Tibial artery (tissue), 4 donors: ENCODE results near the gene NDUFA13.

ENCODE experiments used
- DNase-seq, 2 donors: peaks; one replicate each; pipeline ENCODE4 v3.0.0-alpha.2; 2019
- H3K27ac ChIP-seq, 2 donors: fragments of 200-600 bp; sonication (generic) in 1 of 2; 1 replicate in 1 of 2; 2 replicates in 1 of 2; pipeline ENCODE4 v1.5.1; 2018 to 2019; ENCODE audit warnings: mild to moderate bottlenecking in 1 of 2
- H3K27me3 ChIP-seq, 2 donors: fragments of 200-600 bp; sonication (generic) in 1 of 2; one replicate each; pipeline versions ENCODE4 v1.5.1 to v1.6.0; 2016 to 2019
- H3K36me3 ChIP-seq, 3 donors: fragments of 200-600 bp; sonication (generic) in 2 of 3; one replicate each; pipeline ENCODE4 v1.5.1; 2016 to 2019; ENCODE audit warnings: mild to moderate bottlenecking in 2 of 3
- H3K4me1 ChIP-seq, 4 donors: fragments of 200-600 bp; sonication (generic) in 2 of 4; 1 replicate in 3 of 4; 2 replicates in 1 of 4; pipeline ENCODE4 v1.5.1; 2016 to 2019
- H3K4me3 ChIP-seq, 2 donors: fragments of 200-600 bp; sonication (generic) in 1 of 2; 1 replicate in 1 of 2; 2 replicates in 1 of 2; pipeline ENCODE4 v1.5.1; 2018 to 2019; ENCODE audit warnings: mild to moderate bottlenecking in 2 of 2
- H3K9me3 ChIP-seq, 3 donors: fragments of 200-600 bp; sonication (generic) in 1 of 3; one replicate each; pipeline ENCODE4 v1.5.1; 2016 to 2019
- CTCF ChIP-seq, 2 experiments: fragments of 200-600 bp in 1 of 2; fragments of 450-650 bp in 1 of 2; IDR thresholded peaks; one replicate each; pipeline ENCODE4 v1.5.1; 2017 to 2019; ENCODE audit warnings: antibody characterized with exemption in 2 of 2, mild to moderate bottlenecking in 1 of 2, moderate library complexity in 1 of 2
- intact Hi-C: fragments of 100-400 bp; cut with DNase I; formaldehyde crosslinking; loops from one replicate; pipeline ENCODE4 v1.15.0; 2023; ENCODE audit warnings: low total_unique reads

Gene NDUFA13

GRCh38 chr19:19495614-19496603, 20.1 kb upstream of the NDUFA13 start:
- no peak for TF ChIP-seq CTCF (IDR thresholded peaks at IDR 0.05)
- intact Hi-C loops: no loop called here

GRCh38 chr19:19498255-19498991, 17.6 kb upstream of the NDUFA13 start:
- no peak overlapping the region for H3K27ac ChIP-seq
- peaks cover 69 to 96% (median 91%) of the 10 kb centered on the region in 3 donors for H3K36me3 ChIP-seq
- intact Hi-C loops: no loop called here

More at GRCh38 chr19:19495614-19496603, 20.1 kb upstream of the NDUFA13 start:
- H3K27ac ChIP-seq: no peak overlapping the region
- H3K4me1 ChIP-seq: no peaks in the 10 kb centered on the region
- H3K9me3 ChIP-seq: no peaks in the 10 kb centered on the region
- no peak overlapping the region for H3K4me3 ChIP-seq
- DNase-seq: no peak
- H3K27me3 ChIP-seq: no peaks in the 10 kb centered on the region
- H3K36me3 ChIP-seq: peaks cover 57 to 92% (median 78%) of the 10 kb centered on the region in 3 donors

GRCh38 chr19:19499272-19499995, 16.6 kb upstream of the NDUFA13 start:
- intact Hi-C loops: no loop called here
- no peak for DNase-seq
- no peak for TF ChIP-seq CTCF (IDR thresholded peaks at IDR 0.05)
- Histone ChIP-seq H3K27me3 (no peaks in the 10 kb centered on the region), H3K27ac (no peak overlapping the region), H3K36me3 (peaks cover 63 to 96% (median 82%) of the 10 kb centered on the region in 3 donors), H3K4me1 (no peaks in the 10 kb centered on the region), H3K9me3 (no peaks in the 10 kb centered on the region), H3K4me3 (no peak overlapping the region)

More at GRCh38 chr19:19498255-19498991, 17.6 kb upstream of the NDUFA13 start:
- Histone ChIP-seq H3K4me1 (no peaks in the 10 kb centered on the region), H3K27me3 (no peaks in the 10 kb centered on the region), H3K4me3 (no peak overlapping the region), H3K9me3 (no peaks in the 10 kb centered on the region)
- no peak for DNase-seq
- TF ChIP-seq CTCF (IDR thresholded peaks at IDR 0.05): no peak

GRCh38 chr19:19500975-19501644, 14.9 kb upstream of the NDUFA13 start:
- Histone ChIP-seq H3K27me3 (no peaks in the 10 kb centered on the region), H3K27ac (no peak overlapping the region), H3K4me3 (no peak overlapping the region), H3K36me3 (peaks cover 67 to 100% (median 85%) of the 10 kb centered on the region in 3 donors), H3K4me1 (no peaks in the 10 kb centered on the region), H3K9me3 (no peaks in the 10 kb centered on the region)
- DNase-seq: no peak
- intact Hi-C loops: no loop called here
- no peak for TF ChIP-seq CTCF (IDR thresholded peaks at IDR 0.05)

GRCh38 chr19:19501798-19502197, 14.2 kb upstream of the NDUFA13 start:
- Histone ChIP-seq H3K4me3 (no peak overlapping the region), H3K36me3 (peaks cover 64 to 93% (median 82%) of the 10 kb centered on the region in 3 donors), H3K27ac (no peak overlapping the region), H3K4me1 (no peaks in the 10 kb centered on the region), H3K27me3 (no peaks in the 10 kb centered on the region), H3K9me3 (no peaks in the 10 kb centered on the region)
- no peak for TF ChIP-seq CTCF (IDR thresholded peaks at IDR 0.05)
- intact Hi-C loops: no loop called here
- DNase-seq: no peak
